ENCODE results near the gene GPC6. TPM values are rescaled to one million over a fixed set of nuclear protein-coding genes. Genes with fewer than 3 reads are reported as not detected.

The GPC6 gene
- total and polyA plus RNA-seq, 10 donors = 0.22 to 9.3 (median 4.5) TPM

GRCh38 chr13:94176561-94176960 lies 950.0 kb downstream of the GPC6 start:
- DNase-seq = no peak
- WGBS, 5 donors = 29 to 39% (median 37%) methylated on average over 4 of the region's 4 CpGs
- H3K4me3 ChIP-seq = no peak overlapping the region
- peak overlapping the region in 3 of 8 donors; percentile 22 to 43 (median 39) for H3K27ac ChIP-seq
- no peaks in the 10 kb centered on the region for H3K9me3 ChIP-seq
- H3K27me3 ChIP-seq (replicated peaks in 1 of 7) = no peaks in the 10 kb centered on the region
- intact Hi-C loops (cut with DNase I; ENCODE audit: low total_unique reads) = no loop called here
- no peaks in the 10 kb centered on the region for H3K36me3 ChIP-seq
- no peaks in the 10 kb centered on the region for H3K4me1 ChIP-seq
- TF ChIP-seq CTCF (IDR thresholded peaks at IDR 0.05 in 8 of 11, conservative IDR thresholded peaks at IDR 0.05 in 3 of 11) (no peak), POLR2A (IDR thresholded peaks at IDR 0.05) (no peak), POLR2AphosphoS5 (IDR thresholded peaks at IDR 0.05) (no peak)

GRCh38 chr13:94177041-94177440 lies 950.4 kb downstream of the GPC6 start:
- 58 to 74% (median 63%) methylated on average over 2 of the region's 2 CpGs for WGBS, 5 donors
- intact Hi-C loops (cut with DNase I; ENCODE audit: low total_unique reads) = no loop called here
- no peaks in the 10 kb centered on the region for H3K36me3 ChIP-seq
- H3K4me1 ChIP-seq = peaks cover 0 to 5% (median 0%) of the 10 kb centered on the region in 6 donors
- TF ChIP-seq POLR2AphosphoS5 (IDR thresholded peaks at IDR 0.05) = no peak
- no peaks in the 10 kb centered on the region for H3K9me3 ChIP-seq
- peak overlapping the region in 3 of 8 donors; percentile 22 to 43 (median 39) for H3K27ac ChIP-seq
- no peaks in the 10 kb centered on the region for H3K27me3 ChIP-seq (replicated peaks in 1 of 7)
- H3K4me3 ChIP-seq = no peak overlapping the region
- no peak for DNase-seq

GRCh38 chr13:94178625-94179244 lies 952.1 kb downstream of the GPC6 start:
- Histone ChIP-seq H3K27me3 (replicated peaks in 1 of 7) (no peaks in the 10 kb centered on the region), H3K4me3 (no peak overlapping the region), H3K27ac (no peak overlapping the region), H3K9me3 (no peaks in the 10 kb centered on the region), H3K4me1 (peaks cover 0 to 10% (median 0%) of the 10 kb centered on the region in 6 donors), H3K36me3 (no peaks in the 10 kb centered on the region)
- DNase-seq = no peak
- intact Hi-C loops (cut with DNase I; ENCODE audit: low total_unique reads) = no loop called here
- WGBS, 5 donors = 28 to 56% (median 39%) methylated on average over 5 of the region's 5 CpGs
- TF ChIP-seq POLR2AphosphoS5 (IDR thresholded peaks at IDR 0.05) (no peak), CTCF (IDR thresholded peaks at IDR 0.05 in 8 of 11, conservative IDR thresholded peaks at IDR 0.05 in 3 of 11) (no peak), POLR2A (IDR thresholded peaks at IDR 0.05) (no peak)

- intact Hi-C loops (cut with DNase I; ENCODE audit: low total_unique reads) = no loop called here
- 73 to 89% (median 77%) methylated on average over 1 of the region's 1 CpG for WGBS, 5 donors
These were observed 955.0 kb downstream of the GPC6 start for GRCh38 chr13:94181461-94182107.

More at GRCh38 chr13:94181461-94182107, 955.0 kb downstream of the GPC6 start:
- Histone ChIP-seq H3K27ac (peak overlapping the region in 5 of 8 donors; percentile 48 to 80 (median 76)), H3K4me1 (peaks cover 0 to 10% (median 0%) of the 10 kb centered on the region in 6 donors), H3K4me3 (no peak overlapping the region), H3K36me3 (no peaks in the 10 kb centered on the region), H3K9me3 (no peaks in the 10 kb centered on the region), H3K27me3 (replicated peaks in 1 of 7) (no peaks in the 10 kb centered on the region)
- TF ChIP-seq CTCF (IDR thresholded peaks at IDR 0.05 in 8 of 11, conservative IDR thresholded peaks at IDR 0.05 in 3 of 11) (no peak), POLR2A (IDR thresholded peaks at IDR 0.05) (no peak), POLR2AphosphoS5 (IDR thresholded peaks at IDR 0.05) (no peak)
- DNase-seq = no peak
